ENCODE measurements around the gene NUP153.

NUP153 gene

GRCh38 chr6:17638212-17638715 lies 68.5 kb downstream of the NUP153 start:
- no peak for TF ChIP-seq CTCF (conservative IDR thresholded peaks at IDR 0.05; ENCODE audit: low read depth, low read length)
- Histone ChIP-seq H3K79me2 (ENCODE audit: insufficient read depth, low read depth) (peaks cover 49% of the 10 kb centered on the region; the same call in 1 of the 2 replicates), H3K27me3 (ENCODE audit: insufficient read depth, low read depth) (no peaks in the 10 kb centered on the region), H2AFZ (ENCODE audit: low read depth) (no peak overlapping the region), H4K20me1 (ENCODE audit: insufficient read depth) (peaks cover 8% of the 10 kb centered on the region; the same call in 1 of the 2 replicates), H3K27ac (no peak overlapping the region), H3K36me3 (ENCODE audit: insufficient read depth) (peaks cover 26% of the 10 kb centered on the region; the same call in 1 of the 2 replicates), H3K4me3 (IDR thresholded peaks at IDR 0.05; ENCODE audit: insufficient read depth, low read depth, low read length) (no peak overlapping the region), H3K4me2 (no peak overlapping the region), H3K4me1 (ENCODE audit: low read depth, poor library complexity, severe bottlenecking) (peaks cover 4% of the 10 kb centered on the region), H3K9ac (no peak overlapping the region)

GRCh38 chr6:17635568-17635967 lies 71.2 kb downstream of the NUP153 start:
- Histone ChIP-seq H3K4me3 (IDR thresholded peaks at IDR 0.05; ENCODE audit: insufficient read depth, low read depth, low read length) (no peak overlapping the region), H3K9ac (no peak overlapping the region), H3K4me2 (no peak overlapping the region), H4K20me1 (ENCODE audit: insufficient read depth) (peaks cover 11% of the 10 kb centered on the region; the same call in 1 of the 2 replicates), H2AFZ (ENCODE audit: low read depth) (no peak overlapping the region), H3K79me2 (ENCODE audit: insufficient read depth, low read depth) (peaks cover 55% of the 10 kb centered on the region; the same call in 1 of the 2 replicates), H3K36me3 (ENCODE audit: insufficient read depth) (peaks cover 24% of the 10 kb centered on the region; the same call in 1 of the 2 replicates), H3K27me3 (ENCODE audit: insufficient read depth, low read depth) (no peaks in the 10 kb centered on the region), H3K4me1 (ENCODE audit: low read depth, poor library complexity, severe bottlenecking) (peaks cover 21% of the 10 kb centered on the region), H3K27ac (no peak overlapping the region)
- no peak for TF ChIP-seq CTCF (conservative IDR thresholded peaks at IDR 0.05; ENCODE audit: low read depth, low read length)

GRCh38 chr6:17633465-17634188 lies 73.1 kb downstream of the NUP153 start:
- Histone ChIP-seq H3K4me1 (ENCODE audit: low read depth, poor library complexity, severe bottlenecking) (peaks cover 39% of the 10 kb centered on the region), H4K20me1 (ENCODE audit: insufficient read depth) (peaks cover 10% of the 10 kb centered on the region; the same call in 1 of the 2 replicates), H3K4me3 (IDR thresholded peaks at IDR 0.05; ENCODE audit: insufficient read depth, low read depth, low read length) (no peak overlapping the region), H3K27me3 (ENCODE audit: insufficient read depth, low read depth) (no peaks in the 10 kb centered on the region), H3K9ac (no peak overlapping the region), H3K36me3 (ENCODE audit: insufficient read depth) (peaks cover 20% of the 10 kb centered on the region; the same call in 1 of the 2 replicates), H3K27ac (no peak overlapping the region; the same call in 1 of the 2 replicates), H2AFZ (ENCODE audit: low read depth) (no peak overlapping the region), H3K79me2 (ENCODE audit: insufficient read depth, low read depth) (peaks cover 45% of the 10 kb centered on the region; the same call in 1 of the 2 replicates), H3K4me2 (no peak overlapping the region)
- TF ChIP-seq CTCF (conservative IDR thresholded peaks at IDR 0.05; ENCODE audit: low read depth, low read length) = no peak

- peaks cover 21% of the 10 kb centered on the region; the same call in 1 of the 2 replicates for H3K36me3 ChIP-seq (ENCODE audit: insufficient read depth)
- TF ChIP-seq CTCF (conservative IDR thresholded peaks at IDR 0.05; ENCODE audit: low read depth, low read length) = no peak
- no peak overlapping the region for H3K9ac ChIP-seq
- H3K27ac ChIP-seq = no peak overlapping the region; the same call in 1 of the 2 replicates
- no peak overlapping the region for H2AFZ ChIP-seq (ENCODE audit: low read depth)
- H4K20me1 ChIP-seq (ENCODE audit: insufficient read depth) = peaks cover 10% of the 10 kb centered on the region; the same call in 1 of the 2 replicates
- peaks cover 49% of the 10 kb centered on the region; the same call in 1 of the 2 replicates for H3K79me2 ChIP-seq (ENCODE audit: insufficient read depth, low read depth)
- H3K4me1 ChIP-seq (ENCODE audit: low read depth, poor library complexity, severe bottlenecking) = peaks cover 44% of the 10 kb centered on the region
- no peak overlapping the region for H3K4me3 ChIP-seq (IDR thresholded peaks at IDR 0.05; ENCODE audit: insufficient read depth, low read depth, low read length)
- H3K27me3 ChIP-seq (ENCODE audit: insufficient read depth, low read depth) = no peaks in the 10 kb centered on the region
- H3K4me2 ChIP-seq = no peak overlapping the region
These were observed 73.8 kb downstream of the NUP153 start for GRCh38 chr6:17632934-17633333.

All from KMS-11 (cell line).